Duodenal mucosa (tissue), 2 donors: ENCODE data around the gene SNX30.

ENCODE experiments used
- H3K27ac ChIP-seq: one replicate; pipeline ENCODE4 v1.7.0; 2013; ENCODE audit warnings: low read depth, low read length
- H3K27me3 ChIP-seq, 2 donors: one replicate each; pipeline ENCODE4 v1.7.0; 2013; ENCODE audit warnings: low read length in 2 of 2, control low read depth in 1 of 2; ENCODE audit not compliant: insufficient read depth in 2 of 2, control insufficient read depth in 1 of 2
- H3K36me3 ChIP-seq, 2 donors: one replicate each; pipeline ENCODE4 v1.7.0; 2013; ENCODE audit warnings: low read length in 2 of 2, control low read depth in 1 of 2; ENCODE audit not compliant: insufficient read depth in 2 of 2, control insufficient read depth in 1 of 2
- H3K4me1 ChIP-seq, 2 donors: one replicate each; pipeline ENCODE4 v1.7.0; 2013; ENCODE audit warnings: low read length in 2 of 2, control low read depth in 1 of 2; ENCODE audit not compliant: insufficient read depth in 2 of 2, control insufficient read depth in 1 of 2
- H3K4me3 ChIP-seq, 2 donors: one replicate each; pipeline ENCODE4 v1.7.0; 2013; ENCODE audit warnings: low read length in 2 of 2, low read depth in 1 of 2
- H3K9ac ChIP-seq, 2 donors: one replicate each; pipeline ENCODE4 v1.7.0; 2013; ENCODE audit warnings: low read length in 2 of 2, low read depth in 1 of 2
- H3K9me3 ChIP-seq, 2 donors: one replicate each; pipeline ENCODE4 v1.7.0; 2013; ENCODE audit warnings: low read length in 2 of 2, control low read depth in 1 of 2; ENCODE audit not compliant: control insufficient read depth in 1 of 2

The SNX30 gene

GRCh38 chr9:112852741-112853504, 102.4 kb downstream of the SNX30 start:
- Histone ChIP-seq H3K9ac (no peak overlapping the region), H3K27me3 (no peaks in the 10 kb centered on the region), H3K4me3 (no peak overlapping the region), H3K9me3 (no peaks in the 10 kb centered on the region), H3K4me1 (no peaks in the 10 kb centered on the region), H3K36me3 (peaks cover 4 to 30% of the 10 kb centered on the region in 2 donors), H3K27ac (no peak overlapping the region)

GRCh38 chr9:112853882-112854585, 103.5 kb downstream of the SNX30 start:
- no peak overlapping the region for H3K9ac ChIP-seq
- no peak overlapping the region for H3K27ac ChIP-seq

GRCh38 chr9:112854657-112855056, 104.1 kb downstream of the SNX30 start:
- Histone ChIP-seq H3K36me3 (peaks cover 4 to 27% of the 10 kb centered on the region in 2 donors), H3K9me3 (no peaks in the 10 kb centered on the region), H3K27ac (no peak overlapping the region), H3K4me3 (no peak overlapping the region), H3K27me3 (no peaks in the 10 kb centered on the region), H3K4me1 (no peaks in the 10 kb centered on the region), H3K9ac (no peak overlapping the region)

More at GRCh38 chr9:112853882-112854585, 103.5 kb downstream of the SNX30 start:
- Histone ChIP-seq H3K27me3 (no peaks in the 10 kb centered on the region), H3K4me1 (no peaks in the 10 kb centered on the region), H3K9me3 (no peaks in the 10 kb centered on the region), H3K4me3 (no peak overlapping the region), H3K36me3 (peaks cover 4 to 27% of the 10 kb centered on the region in 2 donors)

GRCh38 chr9:112856200-112856599, 105.6 kb downstream of the SNX30 start:
- Histone ChIP-seq H3K4me3 (no peak overlapping the region), H3K9ac (no peak overlapping the region), H3K27me3 (no peaks in the 10 kb centered on the region), H3K9me3 (no peaks in the 10 kb centered on the region), H3K27ac (no peak overlapping the region), H3K36me3 (peaks cover 4 to 21% of the 10 kb centered on the region in 2 donors), H3K4me1 (no peaks in the 10 kb centered on the region)

- Histone ChIP-seq H3K27me3 (no peaks in the 10 kb centered on the region), H3K9ac (no peak overlapping the region), H3K27ac (no peak overlapping the region), H3K9me3 (no peaks in the 10 kb centered on the region), H3K36me3 (peaks cover 4 to 18% of the 10 kb centered on the region in 2 donors), H3K4me3 (no peak overlapping the region), H3K4me1 (no peaks in the 10 kb centered on the region)
Observed at GRCh38 chr9:112856843-112857242, 106.3 kb downstream of the SNX30 start.

- H3K9ac ChIP-seq = no peak overlapping the region
- H3K9me3 ChIP-seq = no peaks in the 10 kb centered on the region
- no peak overlapping the region for H3K4me3 ChIP-seq
- peaks cover 3 to 11% of the 10 kb centered on the region in 2 donors for H3K36me3 ChIP-seq
- no peaks in the 10 kb centered on the region for H3K27me3 ChIP-seq
- no peak overlapping the region for H3K27ac ChIP-seq
- H3K4me1 ChIP-seq = peaks cover 4% of the 10 kb centered on the region in 2 donors
Observed at GRCh38 chr9:112858005-112858404, 107.4 kb downstream of the SNX30 start.

DNA sequence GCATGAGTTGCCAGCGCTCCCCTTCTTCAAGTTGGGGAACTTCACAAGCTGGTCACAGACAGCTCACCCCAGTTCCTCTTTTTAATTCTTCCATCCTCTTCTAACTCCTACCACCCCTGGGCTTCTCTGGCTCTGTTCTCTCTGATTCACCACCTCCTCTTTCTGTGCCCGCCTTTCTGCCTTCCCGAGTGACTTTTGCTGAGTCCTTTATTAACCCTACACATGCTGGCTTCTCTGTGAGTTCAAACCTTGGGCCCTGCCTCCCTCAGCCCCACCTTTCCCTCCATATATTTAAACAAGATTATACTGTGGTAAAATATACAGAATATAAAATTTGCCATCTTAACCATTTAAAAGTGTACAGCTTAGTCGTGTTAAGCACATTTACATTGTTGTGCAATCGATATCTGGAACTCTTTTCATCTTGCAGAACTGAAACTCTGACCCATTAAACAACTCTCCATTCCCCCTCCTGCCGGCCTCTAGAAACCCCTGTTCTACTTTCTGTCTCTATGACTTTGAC, 108.1 kb downstream of the SNX30 start:
- H3K4me1 ChIP-seq = peaks cover 4 to 5% of the 10 kb centered on the region in 2 donors
- no peak overlapping the region for H3K9ac ChIP-seq
- H3K36me3 ChIP-seq = peaks cover 0 to 7% of the 10 kb centered on the region in 2 donors
- no peaks in the 10 kb centered on the region for H3K9me3 ChIP-seq
- H3K27ac ChIP-seq = no peak overlapping the region
- H3K4me3 ChIP-seq = no peak overlapping the region
- no peaks in the 10 kb centered on the region for H3K27me3 ChIP-seq

GRCh38 chr9:112860451-112860850, 109.9 kb downstream of the SNX30 start:
- no peak overlapping the region for H3K27ac ChIP-seq
- H3K36me3 ChIP-seq = peaks cover 0 to 9% of the 10 kb centered on the region in 2 donors
- peaks cover 4 to 5% of the 10 kb centered on the region in 2 donors for H3K4me1 ChIP-seq
- no peaks in the 10 kb centered on the region for H3K9me3 ChIP-seq
- no peak overlapping the region for H3K4me3 ChIP-seq
- H3K9ac ChIP-seq = no peak overlapping the region
- no peaks in the 10 kb centered on the region for H3K27me3 ChIP-seq

DNA sequence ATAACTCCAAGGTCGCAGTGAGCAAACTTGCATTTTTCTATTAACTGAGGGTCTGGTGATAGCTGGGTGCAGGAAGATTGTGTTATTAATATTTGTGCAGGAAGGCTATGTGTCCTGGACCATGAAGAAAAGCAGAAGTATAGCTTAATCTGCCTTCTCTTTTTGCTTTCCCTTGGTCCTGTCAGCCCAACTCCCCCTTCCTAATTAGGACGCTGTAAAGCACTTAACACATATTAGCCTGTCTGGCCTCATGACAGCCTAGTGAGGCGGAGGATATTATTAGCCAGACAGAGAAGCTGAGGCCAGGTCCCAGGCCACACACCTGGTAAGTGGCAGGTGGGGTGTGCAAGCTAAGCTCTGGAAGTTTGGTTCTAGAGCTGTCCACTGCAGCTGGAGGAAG, 110.6 kb downstream of the SNX30 start:
- H3K27ac ChIP-seq = no peak overlapping the region
- no peaks in the 10 kb centered on the region for H3K9me3 ChIP-seq
- no peaks in the 10 kb centered on the region for H3K27me3 ChIP-seq
- peaks cover 4 to 5% of the 10 kb centered on the region in 2 donors for H3K4me1 ChIP-seq
- H3K9ac ChIP-seq = no peak overlapping the region
- peaks cover 0 to 9% of the 10 kb centered on the region in 2 donors for H3K36me3 ChIP-seq
- H3K4me3 ChIP-seq = no peak overlapping the region
